HEK293 (cell line): ENCODE results near the gene DENND1C.

Experiments used
- CTCF ChIA-PET: fragments of 350-600 bp; formaldehyde crosslinking; extraction: SDS; loops from one replicate; lab custom pipeline; 2021; ENCODE audit warnings: antibody characterized with exemption; lab: Yijun Ruan, JAX
- POLR2A ChIA-PET: fragments of 300-600 bp; formaldehyde crosslinking; extraction: SDS; loops from one replicate; lab custom pipeline; 2020; ENCODE audit warnings: antibody characterized with exemption, inconsistent platforms; lab: Yijun Ruan, JAX
- H3K27ac ChIP-seq: fragments of 200-500 bp; sonication (Bioruptor generic); 2 replicates; pipeline ENCODE4 v1.5.1; 2014; ENCODE audit warnings: low read depth, low read length, control low read depth, inconsistent platforms; ENCODE audit errors: extremely low read depth
- H3K36me3 ChIP-seq, 2 experiments: fragments of 200-500 bp in 1 of 2; sonication (Bioruptor generic) in 1 of 2; 1 replicate in 1 of 2; 2 replicates in 1 of 2; pipeline ENCODE4 v1.5.1; 2014 to 2017; ENCODE audit warnings: inconsistent platforms in 2 of 2, low read length in 2 of 2; ENCODE audit not compliant: control insufficient read depth in 2 of 2, insufficient read depth in 1 of 2
- H3K4me1 ChIP-seq: fragments of 200-500 bp; sonication (Bioruptor generic); 2 replicates; pipeline ENCODE4 v1.5.1; 2014; ENCODE audit warnings: mild to moderate bottlenecking, low read length, inconsistent platforms; ENCODE audit not compliant: control insufficient read depth, insufficient read depth
- H3K4me3 ChIP-seq: 2 replicates; pipeline ENCODE4 v1.5.1; 2011; ENCODE audit warnings: low read depth, mild to moderate bottlenecking, control low read depth, low read length, moderate library complexity
- H3K9me3 ChIP-seq: fragments of 200-500 bp; sonication (Bioruptor generic); 2 replicates; pipeline ENCODE4 v1.5.1; 2014; ENCODE audit warnings: low read depth, low read length, inconsistent platforms; ENCODE audit not compliant: control insufficient read depth, insufficient read depth
- GFI1B ChIP-seq: fragments of 450-650 bp; formaldehyde crosslinking; IDR thresholded peaks from 2 replicates; pipeline ENCODE4 v1.5.1; 2016; ENCODE audit warnings: missing biosample characterization, missing genetic modification characterization
- KLF1 ChIP-seq: fragments of 450-650 bp; formaldehyde crosslinking; IDR thresholded peaks from 2 replicates; pipeline ENCODE4 v1.5.1; 2016; ENCODE audit warnings: missing biosample characterization, missing genetic modification characterization
- KLF16 ChIP-seq: fragments of 450-650 bp; formaldehyde crosslinking; IDR thresholded peaks from 2 replicates; pipeline ENCODE4 v1.5.1; 2017; ENCODE audit warnings: missing biosample characterization, missing genetic modification characterization
- ZBTB6 ChIP-seq: fragments of 450-650 bp; formaldehyde crosslinking; IDR thresholded peaks from 2 replicates; pipeline ENCODE4 v1.5.1; 2017; ENCODE audit warnings: missing biosample characterization, missing genetic modification characterization
- ZBTB7A ChIP-seq: fragments of 450-650 bp; formaldehyde crosslinking; IDR thresholded peaks from 2 replicates; pipeline ENCODE4 v1.5.1; 2016; ENCODE audit warnings: low read depth, missing biosample characterization, missing genetic modification characterization
- ZNF132 ChIP-seq: fragments of 450-650 bp; formaldehyde crosslinking; IDR thresholded peaks from 2 replicates; pipeline ENCODE4 v1.5.1; 2017; ENCODE audit warnings: missing biosample characterization, missing genetic modification characterization, borderline replicate concordance
- ZNF138 ChIP-seq: fragments of 450-650 bp; formaldehyde crosslinking; IDR thresholded peaks from 2 replicates; pipeline ENCODE4 v1.5.1; 2016; ENCODE audit warnings: missing biosample characterization, missing genetic modification characterization, borderline replicate concordance
- ZNF148 ChIP-seq: fragments of 450-650 bp; formaldehyde crosslinking; IDR thresholded peaks from 2 replicates; pipeline ENCODE4 v1.5.0; 2017; ENCODE audit warnings: missing biosample characterization, missing genetic modification characterization, borderline replicate concordance
- ZNF155 ChIP-seq: fragments of 450-650 bp; formaldehyde crosslinking; IDR thresholded peaks from 2 replicates; pipeline ENCODE4 v1.5.1; 2016; ENCODE audit warnings: missing biosample characterization, missing genetic modification characterization
- ZNF18 ChIP-seq: fragments of 450-650 bp; formaldehyde crosslinking; IDR thresholded peaks from 2 replicates; pipeline ENCODE4 v1.5.1; 2016; ENCODE audit warnings: missing biosample characterization, missing genetic modification characterization
- ZNF184 ChIP-seq: fragments of 450-650 bp; IDR thresholded peaks from 2 replicates; pipeline ENCODE4 v1.5.1; 2018; ENCODE audit warnings: missing biosample characterization, mild to moderate bottlenecking, missing genetic modification characterization
- ZNF2 ChIP-seq: fragments of 450-650 bp; formaldehyde crosslinking; IDR thresholded peaks from 2 replicates; pipeline ENCODE4 v1.5.1; 2016; ENCODE audit warnings: missing biosample characterization, missing genetic modification characterization
- ZNF23 ChIP-seq: fragments of 450-650 bp; formaldehyde crosslinking; IDR thresholded peaks from 2 replicates; pipeline ENCODE4 v1.5.1; 2016; ENCODE audit warnings: missing biosample characterization, missing genetic modification characterization, borderline replicate concordance
- ZNF600 ChIP-seq: fragments of 450-650 bp; formaldehyde crosslinking; IDR thresholded peaks from 2 replicates; pipeline ENCODE4 v1.5.1; 2016; ENCODE audit warnings: missing biosample characterization, missing genetic modification characterization
- ZNF621 ChIP-seq: fragments of 450-650 bp; formaldehyde crosslinking; IDR thresholded peaks from 2 replicates; pipeline ENCODE4 v1.5.1; 2017; ENCODE audit warnings: missing biosample characterization, missing genetic modification characterization
- ZNF624 ChIP-seq: fragments of 450-650 bp; formaldehyde crosslinking; IDR thresholded peaks from 2 replicates; pipeline ENCODE4 v1.5.1; 2017; ENCODE audit warnings: missing biosample characterization, missing genetic modification characterization
- ZNF629 ChIP-seq: fragments of 450-650 bp; formaldehyde crosslinking; IDR thresholded peaks from 2 replicates; pipeline ENCODE4 v1.5.1; 2017; ENCODE audit warnings: missing biosample characterization, missing genetic modification characterization
- ZNF658 ChIP-seq: fragments of 450-650 bp; formaldehyde crosslinking; IDR thresholded peaks from 2 replicates; pipeline ENCODE4; 2016; ENCODE audit warnings: missing biosample characterization, missing genetic modification characterization
- TF ChIP-seq, protein P1 (sequence below): fragments of 450-650 bp; formaldehyde crosslinking; IDR thresholded peaks from 2 replicates; pipeline ENCODE4 v1.5.1; 2016; ENCODE audit warnings: missing biosample characterization, missing genetic modification characterization
- TF ChIP-seq, protein P2 (sequence below): fragments of 450-650 bp; formaldehyde crosslinking; IDR thresholded peaks from 2 replicates; pipeline ENCODE4 v1.5.1; 2016; ENCODE audit warnings: missing biosample characterization, missing genetic modification characterization
- TF ChIP-seq, protein P3 (sequence below): fragments of 450-650 bp; formaldehyde crosslinking; IDR thresholded peaks from 2 replicates; pipeline ENCODE4 v1.5.1; 2017; ENCODE audit warnings: missing biosample characterization, missing genetic modification characterization

The DENND1C gene

GRCh38 chr19:6519289-6519688, 37.7 kb upstream of the DENND1C start (continued):
- TF ChIP-seq ZNF621 (no peak), ZNF23 (tag by site-specific recombination) (no peak), KLF1 (tag by site-specific recombination) (no peak)

DNA sequence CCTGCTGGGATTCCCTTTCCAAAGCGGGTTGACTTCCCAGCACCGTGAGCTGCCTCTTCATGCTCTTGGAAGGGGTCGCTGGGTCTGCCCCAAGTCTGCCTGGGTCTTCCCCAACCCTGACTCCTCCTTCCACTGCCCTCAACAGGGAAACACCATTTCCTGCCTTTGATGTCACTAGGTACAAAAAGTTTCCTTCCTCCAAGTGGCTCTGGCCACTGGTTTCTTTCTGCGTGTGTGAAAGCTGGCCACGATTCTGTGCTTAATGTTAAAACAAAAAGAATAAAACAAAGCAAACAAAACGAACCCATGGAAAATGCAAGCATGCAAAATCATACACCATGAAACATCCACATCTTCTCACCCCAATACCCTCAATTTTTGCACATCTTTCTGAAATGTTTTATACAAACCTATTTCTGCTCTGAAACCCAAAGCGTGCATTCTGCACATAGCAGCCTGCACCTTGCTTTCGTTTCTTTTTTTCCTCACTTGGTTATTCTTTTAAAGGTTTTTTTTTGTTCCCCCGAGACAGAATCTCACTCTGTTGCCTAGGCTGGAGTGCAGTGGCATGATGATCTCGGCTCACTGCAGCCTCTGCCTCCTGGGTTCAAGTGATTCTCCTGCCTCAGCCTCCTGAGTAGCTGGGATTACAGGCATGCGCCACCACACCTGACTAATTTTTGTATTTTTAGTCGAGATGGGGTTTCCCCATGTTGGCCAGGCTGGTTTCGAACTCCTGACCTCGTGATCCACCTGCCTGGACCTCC, 36.7 kb upstream of the DENND1C start:
- no peak for TF ChIP-seq ZNF155 (tag by site-specific recombination)
- Histone ChIP-seq H3K27ac (no peak overlapping the region), H3K4me3 (no peak overlapping the region), H3K4me1 (no peaks in the 10 kb centered on the region), H3K36me3 (no peaks in the 10 kb centered on the region), H3K9me3 (no peaks in the 10 kb centered on the region)
- CTCF ChIA-PET = interaction anchor here (0.7 to 2.9 kb wide), 6 partner anchors 86 to 345 kb away, joined by 3 to 20 read pairs (median 7); no protein-coding TSS in a partner anchor
- POLR2A ChIA-PET = no interaction called here

GRCh38 chr19:6516659-6517291, 35.2 kb upstream of the DENND1C start:
- peak overlapping the region; percentile 69; the same call in 1 of the 2 replicates for H3K27ac ChIP-seq
- CTCF ChIA-PET = interaction anchor here (0.5 to 2.9 kb wide), 33 partner anchors 8 to 1568 kb away, joined by 3 to 20 read pairs (median 4); partner anchors contain the start of genes DENND1C, FUT3, GPR108 and VAV1
- POLR2A ChIA-PET = interaction anchor here (0.5 to 1.6 kb wide), 6 partner anchors 9 to 347 kb away, joined by 3 to 17 read pairs (median 4); partner anchors contain the start of genes SLC25A23, TNFSF9 and TUBB4A
- TF ChIP-seq, protein P1, sequence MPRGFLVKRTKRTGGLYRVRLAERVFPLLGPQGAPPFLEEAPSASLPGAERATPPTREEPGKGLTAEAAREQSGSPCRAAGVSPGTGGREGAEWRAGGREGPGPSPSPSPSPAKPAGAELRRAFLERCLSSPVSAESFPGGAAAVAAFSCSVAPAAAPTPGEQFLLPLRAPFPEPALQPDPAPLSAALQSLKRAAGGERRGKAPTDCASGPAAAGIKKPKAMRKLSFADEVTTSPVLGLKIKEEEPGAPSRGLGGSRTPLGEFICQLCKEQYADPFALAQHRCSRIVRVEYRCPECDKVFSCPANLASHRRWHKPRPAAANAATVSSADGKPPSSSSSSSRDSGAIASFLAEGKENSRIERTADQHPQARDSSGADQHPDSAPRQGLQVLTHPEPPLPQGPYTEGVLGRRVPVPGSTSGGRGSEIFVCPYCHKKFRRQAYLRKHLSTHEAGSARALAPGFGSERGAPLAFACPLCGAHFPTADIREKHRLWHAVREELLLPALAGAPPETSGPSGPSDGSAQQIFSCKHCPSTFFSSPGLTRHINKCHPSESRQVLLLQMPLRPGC (tag by site-specific recombination) = no peak
- TF ChIP-seq, protein P2, sequence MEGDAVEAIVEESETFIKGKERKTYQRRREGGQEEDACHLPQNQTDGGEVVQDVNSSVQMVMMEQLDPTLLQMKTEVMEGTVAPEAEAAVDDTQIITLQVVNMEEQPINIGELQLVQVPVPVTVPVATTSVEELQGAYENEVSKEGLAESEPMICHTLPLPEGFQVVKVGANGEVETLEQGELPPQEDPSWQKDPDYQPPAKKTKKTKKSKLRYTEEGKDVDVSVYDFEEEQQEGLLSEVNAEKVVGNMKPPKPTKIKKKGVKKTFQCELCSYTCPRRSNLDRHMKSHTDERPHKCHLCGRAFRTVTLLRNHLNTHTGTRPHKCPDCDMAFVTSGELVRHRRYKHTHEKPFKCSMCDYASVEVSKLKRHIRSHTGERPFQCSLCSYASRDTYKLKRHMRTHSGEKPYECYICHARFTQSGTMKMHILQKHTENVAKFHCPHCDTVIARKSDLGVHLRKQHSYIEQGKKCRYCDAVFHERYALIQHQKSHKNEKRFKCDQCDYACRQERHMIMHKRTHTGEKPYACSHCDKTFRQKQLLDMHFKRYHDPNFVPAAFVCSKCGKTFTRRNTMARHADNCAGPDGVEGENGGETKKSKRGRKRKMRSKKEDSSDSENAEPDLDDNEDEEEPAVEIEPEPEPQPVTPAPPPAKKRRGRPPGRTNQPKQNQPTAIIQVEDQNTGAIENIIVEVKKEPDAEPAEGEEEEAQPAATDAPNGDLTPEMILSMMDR (tag by site-specific recombination) = peak; percentile 98
- peak; percentile 93 for TF ChIP-seq ZNF2 (tag by site-specific recombination)
- TF ChIP-seq GFI1B (tag by site-specific recombination) = no peak
- TF ChIP-seq ZNF600 (tag by site-specific recombination) = peak; percentile 75
- TF ChIP-seq ZNF138 (tag by site-specific recombination) = no peak
- TF ChIP-seq ZNF184 (tag by site-specific recombination) = no peak; the same call in 1 of the 2 replicates
- TF ChIP-seq ZNF624 = no peak
- no peak for TF ChIP-seq ZNF658
- TF ChIP-seq KLF16 (tag by site-specific recombination) = no peak
- no peak for TF ChIP-seq ZNF148 (tag by site-specific recombination)
- TF ChIP-seq ZBTB6 = peak; percentile 95
- TF ChIP-seq ZNF18 (tag by site-specific recombination) = no peak
- peak; percentile 74 for TF ChIP-seq ZBTB7A
- TF ChIP-seq ZNF629 (tag by site-specific recombination) = peak; percentile 55
- TF ChIP-seq, protein P3, sequence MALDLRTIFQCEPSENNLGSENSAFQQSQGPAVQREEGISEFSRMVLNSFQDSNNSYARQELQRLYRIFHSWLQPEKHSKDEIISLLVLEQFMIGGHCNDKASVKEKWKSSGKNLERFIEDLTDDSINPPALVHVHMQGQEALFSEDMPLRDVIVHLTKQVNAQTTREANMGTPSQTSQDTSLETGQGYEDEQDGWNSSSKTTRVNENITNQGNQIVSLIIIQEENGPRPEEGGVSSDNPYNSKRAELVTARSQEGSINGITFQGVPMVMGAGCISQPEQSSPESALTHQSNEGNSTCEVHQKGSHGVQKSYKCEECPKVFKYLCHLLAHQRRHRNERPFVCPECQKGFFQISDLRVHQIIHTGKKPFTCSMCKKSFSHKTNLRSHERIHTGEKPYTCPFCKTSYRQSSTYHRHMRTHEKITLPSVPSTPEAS = peak; percentile 36; the same call in 1 of the 2 replicates
- no peak for TF ChIP-seq ZNF132 (tag by site-specific recombination)

More at GRCh38 chr19:6516659-6517291, 35.2 kb upstream of the DENND1C start:
- H3K4me1 ChIP-seq = no peaks in the 10 kb centered on the region
- H3K36me3 ChIP-seq = no peaks in the 10 kb centered on the region
- H3K9me3 ChIP-seq = no peaks in the 10 kb centered on the region
- H3K4me3 ChIP-seq = peak overlapping the region; percentile 57
